Activated CD4-positive, alpha-beta T cell treated with anti-CD3 and anti-CD28 coated beads for 36 hours (primary cell): ENCODE measurements around the gene CEP72. TPM values are rescaled to one million over a fixed set of nuclear protein-coding genes. Genes with fewer than 3 reads are reported as not detected.
A peak's percentile ranks its signal among the peaks of the same experiment; 100 is the strongest.
"Not testable (repeated sequence)": the region's sequence is repeated elsewhere in the genome, so short reads cannot be mapped to it uniquely, and the experiment has no call there.

Experiments
- ATAC-seq: fragments of 200-7000 bp; cut with Tn5 transposase; one replicate; pipeline ENCODE4 v1.10.0; 2021; ENCODE audit warnings: mild to moderate bottlenecking, moderate library complexity
- CTCF ChIA-PET: fragments of 350-600 bp; sonication (Branson Sonifier 250); formaldehyde crosslinking; loops from one replicate; lab custom pipeline; 2021; ENCODE audit warnings: antibody characterized with exemption; lab: Charles Lee
- POLR2A ChIA-PET: fragments of 350-600 bp; sonication (Branson Sonifier 250); formaldehyde crosslinking; loops from one replicate; lab custom pipeline; 2021; ENCODE audit warnings: antibody characterized with exemption, inconsistent platforms; lab: Charles Lee
- DNase-seq: peaks from one replicate; pipeline ENCODE4 v3.0.0-alpha.2; 2020
- H3K27ac Mint-ChIP-seq: one replicate; pipeline ENCODE4 v1.8.0; 2021; ENCODE audit warnings: mixed read lengths
- H3K27me3 Mint-ChIP-seq: one replicate; pipeline ENCODE4 v1.8.0; 2021; ENCODE audit warnings: mixed read lengths
- H3K36me3 Mint-ChIP-seq: one replicate; pipeline ENCODE4 v1.8.0; 2021; ENCODE audit warnings: low read depth, mixed read lengths
- H3K4me1 Mint-ChIP-seq: one replicate; pipeline ENCODE4 v1.8.0; 2021; ENCODE audit warnings: mixed read lengths
- H3K4me3 Mint-ChIP-seq: one replicate; pipeline ENCODE4 v1.8.0; 2021; ENCODE audit warnings: mild to moderate bottlenecking, moderate library complexity, mixed read lengths
- H3K9me3 Mint-ChIP-seq: one replicate; pipeline ENCODE4 v1.8.0; 2021; ENCODE audit warnings: low read depth, mixed read lengths
- intact Hi-C, 2 experiments: fragments of 100-400 bp; cut with DNase I in 1 of 2; cut with micrococcal nuclease in 1 of 2; formaldehyde crosslinking; loops; one replicate each; pipeline versions ENCODE4 v1.14.2 to v1.15.1; 2022 to 2024; cut with DNase I, micrococcal nuclease
- total RNA-seq, 2 experiments: library from RNA; stranded (reverse); gene quantifications; one replicate each; pipeline ENCODE4 v1.2.3, GENCODE V29; 2021

The CEP72 gene
- total RNA-seq, 2 experiments from 2014 or later = 23.7 to 26.4 TPM

GRCh38 chr5:672329-673160 lies 60.4 kb downstream of the CEP72 start:
- no peaks in the 10 kb centered on the region for H3K9me3 Mint-ChIP-seq
- peak overlapping the region; percentile 47 for H3K27ac Mint-ChIP-seq
- ATAC-seq (peak; percentile 28), DNase-seq (peak; percentile 77)
- peaks cover under 1% of the 10 kb centered on the region for H3K36me3 Mint-ChIP-seq
- ChIA-PET POLR2A (no interaction called here), CTCF (interaction anchor here (0.8 to 1.0 kb wide), 2 partner anchors 51 to 230 kb away, joined by 3 to 6 read pairs; no protein-coding TSS in a partner anchor)
- H3K27me3 Mint-ChIP-seq = no peaks in the 10 kb centered on the region
- intact Hi-C loops = no loop called here
- peaks cover 9% of the 10 kb centered on the region for H3K4me1 Mint-ChIP-seq
- no peak overlapping the region for H3K4me3 Mint-ChIP-seq

GRCh38 chr5:673161-673830 lies 61.2 kb downstream of the CEP72 start:
- no peaks in the 10 kb centered on the region for H3K27me3 Mint-ChIP-seq
- H3K4me3 Mint-ChIP-seq = no peak overlapping the region
- ATAC-seq = no peak
- H3K9me3 Mint-ChIP-seq = no peaks in the 10 kb centered on the region
- DNase-seq = no peak
- ChIA-PET POLR2A (no interaction called here), CTCF (interaction anchor here (0.5 to 1.0 kb wide), 3 partner anchors 52 to 244 kb away, joined by 3 to 6 read pairs (median 3); no protein-coding TSS in a partner anchor)
- no peaks in the 10 kb centered on the region for H3K36me3 Mint-ChIP-seq
- H3K27ac Mint-ChIP-seq = peak overlapping the region; percentile 47
- intact Hi-C loops = no loop called here
- peaks cover 9% of the 10 kb centered on the region for H3K4me1 Mint-ChIP-seq

- no peak overlapping the region for H3K4me3 Mint-ChIP-seq
- POLR2A ChIA-PET = no interaction called here
- CTCF ChIA-PET = interaction anchor here (0.5 kb wide), 2 partner anchors 243 to 301 kb away, joined by 3 read pairs; no protein-coding TSS in a partner anchor
- no peaks in the 10 kb centered on the region for H3K9me3 Mint-ChIP-seq
- no peaks in the 10 kb centered on the region for H3K27me3 Mint-ChIP-seq
- DNase-seq (peak; percentile 7), ATAC-seq (no peak)
- H3K27ac Mint-ChIP-seq = no peak overlapping the region
- intact Hi-C loops = no loop called here
- H3K36me3 Mint-ChIP-seq = no peaks in the 10 kb centered on the region
- H3K4me1 Mint-ChIP-seq = peaks cover 9% of the 10 kb centered on the region
These were observed 61.9 kb downstream of the CEP72 start for GRCh38 chr5:673831-674629.

GRCh38 chr5:674630-675011 lies 62.5 kb downstream of the CEP72 start:
- no peaks in the 10 kb centered on the region for H3K27me3 Mint-ChIP-seq
- peak; percentile 4 for DNase-seq
- no peak overlapping the region for H3K27ac Mint-ChIP-seq
- ATAC-seq = no peak
- no peak overlapping the region for H3K4me3 Mint-ChIP-seq
- ChIA-PET POLR2A (no interaction called here), CTCF (interaction anchor here (0.5 kb wide), 1 partner anchor 300 kb away, joined by 3 read pairs; no protein-coding TSS in a partner anchor)
- no peaks in the 10 kb centered on the region for H3K9me3 Mint-ChIP-seq
- peaks cover 9% of the 10 kb centered on the region for H3K4me1 Mint-ChIP-seq
- no peaks in the 10 kb centered on the region for H3K36me3 Mint-ChIP-seq
- intact Hi-C loops = no loop called here

- Mint-ChIP-seq H3K27me3 (no peaks in the 10 kb centered on the region), H3K4me1 (peaks cover 9% of the 10 kb centered on the region), H3K4me3 (no peak overlapping the region), H3K36me3 (no peaks in the 10 kb centered on the region), H3K27ac (no peak overlapping the region), H3K9me3 (no peaks in the 10 kb centered on the region)
- POLR2A ChIA-PET = no interaction called here
- DNase-seq = peak; percentile 3
- intact Hi-C loops = no loop called here
- CTCF ChIA-PET = no interaction called here
- no peak for ATAC-seq
These were observed 63.2 kb downstream of the CEP72 start for GRCh38 chr5:675111-675870.

GRCh38 chr5:675871-676698 lies 63.9 kb downstream of the CEP72 start:
- no peaks in the 10 kb centered on the region for H3K27me3 Mint-ChIP-seq
- ATAC-seq = no peak
- H3K27ac Mint-ChIP-seq = no peak overlapping the region
- ChIA-PET CTCF (no interaction called here), POLR2A (no interaction called here)
- H3K4me3 Mint-ChIP-seq = no peak overlapping the region
- intact Hi-C loops = no loop called here
- no peaks in the 10 kb centered on the region for H3K36me3 Mint-ChIP-seq
- H3K4me1 Mint-ChIP-seq = peaks cover 9% of the 10 kb centered on the region
- H3K9me3 Mint-ChIP-seq = no peaks in the 10 kb centered on the region
- peak; percentile 3 for DNase-seq

GRCh38 chr5:676699-677076 lies 64.5 kb downstream of the CEP72 start:
- Mint-ChIP-seq H3K4me1 (peaks cover 9% of the 10 kb centered on the region), H3K9me3 (no peaks in the 10 kb centered on the region), H3K27me3 (no peaks in the 10 kb centered on the region), H3K36me3 (no peaks in the 10 kb centered on the region), H3K4me3 (no peak overlapping the region), H3K27ac (no peak overlapping the region)
- ChIA-PET CTCF (interaction anchor here (0.7 kb wide), 1 partner anchor 281 kb away, joined by 3 read pairs; no protein-coding TSS in a partner anchor), POLR2A (no interaction called here)
- ATAC-seq (no peak), DNase-seq (no peak)
- intact Hi-C loops = no loop called here

GRCh38 chr5:677131-678101 lies 65.3 kb downstream of the CEP72 start:
- peaks cover 8% of the 10 kb centered on the region for H3K4me1 Mint-ChIP-seq
- H3K4me3 Mint-ChIP-seq = no peak overlapping the region
- DNase-seq = peak; percentile 1
- CTCF ChIA-PET = interaction anchor here (0.7 kb wide), 1 partner anchor 280 kb away, joined by 3 read pairs; no protein-coding TSS in a partner anchor
- POLR2A ChIA-PET = no interaction called here
- no peaks in the 10 kb centered on the region for H3K36me3 Mint-ChIP-seq
- H3K27me3 Mint-ChIP-seq = no peaks in the 10 kb centered on the region
- ATAC-seq = no peak
- H3K9me3 Mint-ChIP-seq = no peaks in the 10 kb centered on the region
- intact Hi-C loops = no loop called here
- no peak overlapping the region for H3K27ac Mint-ChIP-seq

GRCh38 chr5:678521-678920 lies 66.4 kb downstream of the CEP72 start:
- H3K27me3 Mint-ChIP-seq, CTCF ChIA-PET, H3K4me1 Mint-ChIP-seq, ATAC-seq, H3K9me3 Mint-ChIP-seq, DNase-seq, POLR2A ChIA-PET, intact Hi-C loops, H3K36me3 Mint-ChIP-seq, H3K27ac Mint-ChIP-seq, H3K4me3 Mint-ChIP-seq: not testable (repeated sequence)
